HepG2 (cell line): ENCODE results near the gene FOXP3. TPM values are rescaled to one million over a fixed set of nuclear protein-coding genes. Genes with fewer than 3 reads are reported as not detected.

Experiments
- ATAC-seq: fragments of 200-7000 bp; cut with Tn5 transposase; 3 replicates; pipeline ENCODE4 v1.9.1; 2020; ENCODE audit warnings: mild to moderate bottlenecking, moderate library complexity
- BruUV-seq: library from RNA; stranded (reverse); fragments of 400-500 nt; replicated peaks from 2 replicates; lab custom pipeline; 2021; lab: Mats Ljungman, UMichigan
- CTCF ChIA-PET: fragments of 300-600 bp; formaldehyde crosslinking; extraction: SDS; loops from one replicate; lab custom pipeline; 2021; ENCODE audit warnings: low total read pairs, inconsistent platforms, low intra/inter-chr PET ratio; lab: Yijun Ruan, JAX
- POLR2A ChIA-PET: fragments of 350-600 bp; sonication (Branson Sonifier 250); formaldehyde crosslinking; loops from one replicate; lab custom pipeline; 2020; ENCODE audit warnings: antibody characterized with exemption, inconsistent platforms; lab: Yijun Ruan, JAX
- DNase-seq: peaks from one replicate; pipeline ENCODE4 v3.0.0-alpha.2; 2015; ENCODE audit warnings: low spot score
- FAIRE-seq: peaks from 3 replicates; lab custom pipeline; 2011; peaks lifted over from hg19 to GRCh38; lab: Jason Lieb, UNC
- H2AFZ ChIP-seq: one replicate; pipeline ENCODE4 v1.6.1; 2011; ENCODE audit warnings: low read length, inconsistent platforms
- H3K27ac ChIP-seq: fragments of 300-600 bp; 3 replicates; pipeline ENCODE4 v1.8.0; 2011; ENCODE audit warnings: mixed run types, mild to moderate bottlenecking, mixed read lengths, low read length, inconsistent platforms; ENCODE audit not compliant: insufficient read depth; ENCODE audit errors: extremely low read length
- H3K27me3 ChIP-seq, 2 experiments: fragments of 200-600 bp in 1 of 2; 2 replicates in 1 of 2; 3 replicates in 1 of 2; pipeline versions ENCODE4 v1.6.0 to v1.8.0; 2011; ENCODE audit warnings: low read length in 2 of 2, mild to moderate bottlenecking in 2 of 2, moderate library complexity in 2 of 2, inconsistent platforms in 1 of 2; ENCODE audit not compliant: insufficient read depth in 2 of 2, control insufficient read depth in 1 of 2
- H3K36me3 ChIP-seq, 2 experiments: fragments of 200-600 bp in 1 of 2; replicated peaks in 1 of 2; 2 replicates in 1 of 2; 3 replicates in 1 of 2; pipeline versions ENCODE4 v1.5.1 to v1.8.0; 2011; ENCODE audit warnings: low read length in 2 of 2, inconsistent platforms in 1 of 2; ENCODE audit not compliant: insufficient read depth in 2 of 2, control insufficient read depth in 1 of 2
- H3K4me1 ChIP-seq: 2 replicates; pipeline ENCODE4 v1.5.1; 2012; ENCODE audit warnings: low read length, inconsistent platforms; ENCODE audit not compliant: insufficient read depth
- H3K4me2 ChIP-seq: 2 replicates; pipeline ENCODE4 v1.6.0; 2011; ENCODE audit warnings: low read depth, low read length, inconsistent platforms
- H3K4me3 ChIP-seq, 3 experiments: fragments of 200-600 bp in 1 of 3; sonication (generic), shearing (Covaris generic) in 1 of 3; replicated peaks in 1 of 3; 2 replicates each; pipeline ENCODE4 v1.5.1; 2011 to 2016; ENCODE audit warnings: low read length in 3 of 3, inconsistent platforms in 2 of 3, low read depth in 2 of 3, mild to moderate bottlenecking in 2 of 3, control low read depth in 1 of 3, mixed read lengths in 1 of 3; ENCODE audit not compliant: insufficient read depth in 1 of 3
- H3K79me2 ChIP-seq: one replicate; pipeline ENCODE4 v1.6.1; 2011; ENCODE audit warnings: low read length, inconsistent platforms; ENCODE audit not compliant: insufficient read depth
- H3K9ac ChIP-seq: 2 replicates; pipeline ENCODE4 v1.6.0; 2011; ENCODE audit warnings: mild to moderate bottlenecking, low read depth, low read length, inconsistent platforms; ENCODE audit not compliant: insufficient read depth
- H3K9me3 ChIP-seq: 2 replicates; pipeline ENCODE4 v1.5.1; 2012; ENCODE audit warnings: mild to moderate bottlenecking, low read length
- H4K20me1 ChIP-seq: 2 replicates; pipeline ENCODE4 v1.6.0; 2011; ENCODE audit warnings: inconsistent platforms, mild to moderate bottlenecking, low read length, moderate library complexity; ENCODE audit not compliant: insufficient read depth
- CENPX ChIP-seq: sonication (generic); formaldehyde crosslinking; IDR thresholded peaks from 2 replicates; pipeline ENCODE4 v1.9.0; 2021; ENCODE audit warnings: mild to moderate bottlenecking, missing genetic modification reagents, moderate library complexity
- DNMT1 ChIP-seq: sonication (generic); formaldehyde crosslinking; IDR thresholded peaks from 2 replicates; pipeline ENCODE4 v1.5.1; 2020; ENCODE audit warnings: mild to moderate bottlenecking, missing genetic modification reagents
- NONO ChIP-seq, 2 experiments: fragments of 450-650 bp in 1 of 2; sonication (generic) in 1 of 2; formaldehyde crosslinking in 1 of 2; IDR thresholded peaks in 1 of 2; conservative IDR thresholded peaks in 1 of 2; 2 replicates each; pipeline versions ENCODE4 v1.6.1 to v1.8.0; 2017 to 2022; ENCODE audit warnings: mild to moderate bottlenecking in 1 of 2, missing genetic modification reagents in 1 of 2, moderate library complexity in 1 of 2
- PAF1 ChIP-seq: IDR thresholded peaks from 2 replicates; pipeline ENCODE4 v1.6.1; 2016; ENCODE audit warnings: missing genetic modification reagents, missing compliant biosample characterization
- REL ChIP-seq: sonication (generic); formaldehyde crosslinking; conservative IDR thresholded peaks from 2 replicates; pipeline ENCODE4 v1.8.0; 2022; ENCODE audit warnings: mild to moderate bottlenecking, missing genetic modification reagents, moderate library complexity
- SIN3B ChIP-seq: fragments of 150-350 bp; IDR thresholded peaks from 2 replicates; pipeline ENCODE4 v1.6.1; 2014; ENCODE audit warnings: low read length
- SRF ChIP-seq: IDR thresholded peaks from 2 replicates; pipeline ENCODE4 v1.6.1; 2011; ENCODE audit warnings: mild to moderate bottlenecking, low read depth, low read length, moderate library complexity
- TAF1 ChIP-seq: sonication (generic); formaldehyde crosslinking; IDR thresholded peaks from 2 replicates; pipeline ENCODE4 v1.4.0; 2020; ENCODE audit warnings: missing genetic modification reagents
- YEATS4 ChIP-seq: sonication (generic); formaldehyde crosslinking; IDR thresholded peaks from 2 replicates; pipeline ENCODE4 v1.4.0; 2020; ENCODE audit warnings: missing genetic modification reagents, borderline replicate concordance
- ZFP36 ChIP-seq: fragments of 150-350 bp; IDR thresholded peaks from 2 replicates; pipeline ENCODE4 v1.6.1; 2018; ENCODE audit warnings: borderline replicate concordance, low read length, low read depth; ENCODE audit not compliant: partially characterized antibody
- ZMYM3 ChIP-seq: sonication (generic); formaldehyde crosslinking; IDR thresholded peaks from 2 replicates; pipeline ENCODE4 v1.5.1; 2020; ENCODE audit warnings: mild to moderate bottlenecking, missing genetic modification reagents
- ZNF260 ChIP-seq: sonication (generic); formaldehyde crosslinking; IDR thresholded peaks from 2 replicates; pipeline ENCODE4 v1.4.0; 2020; ENCODE audit warnings: missing genetic modification reagents, low read depth, mild to moderate bottlenecking, borderline replicate concordance
- ZNF430 ChIP-seq: sonication (generic); formaldehyde crosslinking; IDR thresholded peaks from 2 replicates; pipeline ENCODE4 v1.9.0; 2021; ENCODE audit warnings: mild to moderate bottlenecking, missing genetic modification reagents
- WGBS: methylation state at CpG from one replicate; pipeline ENCODE4 v1.1.6; 2017; ENCODE audit warnings: low lambda C conversion rate; 5-methylcytosine and 5-hydroxymethylcytosine counted together
- in situ Hi-C: cut with HindIII; loops from 2 replicates; pipeline ENCODE4 v1.10.0; 2017; ENCODE audit warnings: low pct_unique_long_range_greater_than_20kb; ENCODE audit not compliant: extremely low pct_ligation_motif_present
- intact Hi-C: fragments of 100-400 bp; cut with micrococcal nuclease; formaldehyde crosslinking; loops from one replicate; pipeline ENCODE4 v1.10.0; 2022; ENCODE audit not compliant: unreplicated experiment
- polyA plus RNA-seq, 8 experiments: library from polyadenylated mRNA; depleted of rRNA in 3 of 8; stranded (reverse) in 7 of 8; unstranded in 1 of 8; fragments of >200 nt; fragmentation: Illumina TruSeq in 4 of 8; extraction: Trizol in 4 of 8; gene quantifications; 2 replicates each; pipeline versions ENCODE4 v1.2.1 to v1.2.3, GENCODE V29; 2011 to 2016; ENCODE audit warnings: low read depth in 4 of 8, missing spikeins in 1 of 8, mixed read lengths in 1 of 8; ENCODE audit not compliant: insufficient read depth in 1 of 8
- total RNA-seq, 5 experiments: library from RNA; depleted of rRNA; stranded (reverse); fragments of >200 nt; fragmentation: Illumina TruSeq; extraction: Trizol; gene quantifications; 2 replicates each; pipeline ENCODE4 v1.2.3, GENCODE V29; 2016; ENCODE audit warnings: low read depth in 1 of 5
- TF ChIP-seq, protein P1 (sequence below): IDR thresholded peaks from 2 replicates; pipeline ENCODE4 v1.6.1; 2018; ENCODE audit warnings: missing genetic modification reagents, mild to moderate bottlenecking, missing compliant biosample characterization
- TF ChIP-seq, protein P2 (sequence below): sonication (generic); formaldehyde crosslinking; IDR thresholded peaks from 2 replicates; pipeline ENCODE4 v1.4.0; 2020; ENCODE audit warnings: missing genetic modification reagents
- TF ChIP-seq, protein P3 (sequence below): IDR thresholded peaks from 2 replicates; pipeline ENCODE4 v1.6.1; 2016; ENCODE audit warnings: missing genetic modification reagents, missing compliant biosample characterization
- TF ChIP-seq, protein P4 (sequence below): sonication (generic); formaldehyde crosslinking; IDR thresholded peaks from 2 replicates; pipeline ENCODE4 v1.5.1; 2020; ENCODE audit warnings: missing genetic modification reagents, mild to moderate bottlenecking, borderline replicate concordance
- TF ChIP-seq, protein P5 (sequence below): sonication (generic); formaldehyde crosslinking; IDR thresholded peaks from 2 replicates; pipeline ENCODE4 v1.5.0; 2020; ENCODE audit warnings: mild to moderate bottlenecking, missing genetic modification reagents

FOXP3 gene
- total and polyA plus RNA-seq, 2 of the 13 experiments (the other 11 are each of a cell fraction or from before 2014, with no cell fraction given) = 0.04 TPM; not detected in 1

DNA sequence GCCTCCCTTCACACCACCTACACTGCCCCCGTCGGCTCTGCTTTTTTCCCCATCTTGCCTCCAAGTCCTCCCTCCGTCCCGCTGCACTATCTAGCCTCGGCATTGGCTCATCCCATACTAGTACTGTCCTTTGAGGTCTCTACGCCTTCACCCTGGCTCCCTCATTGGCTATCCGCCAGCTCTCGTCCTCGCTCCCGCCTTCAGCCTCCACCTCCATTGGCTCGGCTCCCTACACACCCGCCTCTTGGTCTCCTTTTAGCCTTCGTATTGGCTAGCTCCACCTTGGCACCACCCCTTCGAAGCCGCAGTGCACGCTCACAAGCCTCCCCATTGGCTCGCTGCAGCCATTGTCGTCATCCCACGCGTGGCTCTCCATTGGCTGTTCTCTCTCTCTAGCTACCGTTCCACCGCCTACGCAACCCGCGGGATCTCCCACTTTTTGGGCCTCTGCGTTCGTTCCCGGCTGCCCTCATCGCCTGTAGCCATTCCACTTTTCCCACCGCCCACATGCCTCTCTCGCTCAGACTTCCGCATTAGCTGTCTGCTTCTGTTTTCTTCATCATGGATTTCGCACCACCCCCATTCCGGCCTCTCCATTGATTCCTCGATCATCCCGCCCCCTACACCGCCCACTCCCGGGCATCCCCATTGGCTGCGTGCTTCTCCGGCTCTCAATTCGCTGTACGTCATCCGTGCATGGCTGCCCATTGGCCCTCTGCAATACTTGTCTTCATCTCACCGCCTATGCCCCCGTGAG lies 4.7 kb upstream of the FOXP3 start:
- ChIA-PET POLR2A (interaction anchor here (0.8 to 2.2 kb wide), 10 partner anchors 11 to 609 kb away, joined by 3 to 21 read pairs (median 5); partner anchors contain the start of gene CCDC22), CTCF (no interaction called here)
- under 1% methylated on average over 45 of the region's 45 CpGs for WGBS
- H3K27ac ChIP-seq = peak overlapping the region; percentile 91
- no peaks in the 10 kb centered on the region for H3K36me3 ChIP-seq
- H3K79me2 ChIP-seq = peaks cover 12% of the 10 kb centered on the region
- H4K20me1 ChIP-seq = no peaks in the 10 kb centered on the region
- in situ Hi-C loops = no loop called here
- DNase-seq (peak; percentile 94), ATAC-seq (peak; percentile 94), FAIRE-seq (peak; percentile 92)
- H3K4me3 ChIP-seq = peak overlapping the region; percentile 57 to 82 (median 71); a peak in 5 of 6 replicates
- intact Hi-C loops = loop anchor here (5.0 kb wide), 1 partner anchor 77 kb away; no protein-coding TSS in a partner anchor
- no TSS peak for BruUV-seq
- H3K9me3 ChIP-seq = no peaks in the 10 kb centered on the region
- peaks cover 43% of the 10 kb centered on the region for H3K4me1 ChIP-seq
- H3K9ac ChIP-seq = peak overlapping the region; percentile 85
- peak overlapping the region; percentile 42 for H2AFZ ChIP-seq
- H3K27me3 ChIP-seq = no peaks in the 10 kb centered on the region; a peak in 1 of 5 replicates
- peak overlapping the region; percentile 89 for H3K4me2 ChIP-seq
- TF ChIP-seq, protein P1, sequence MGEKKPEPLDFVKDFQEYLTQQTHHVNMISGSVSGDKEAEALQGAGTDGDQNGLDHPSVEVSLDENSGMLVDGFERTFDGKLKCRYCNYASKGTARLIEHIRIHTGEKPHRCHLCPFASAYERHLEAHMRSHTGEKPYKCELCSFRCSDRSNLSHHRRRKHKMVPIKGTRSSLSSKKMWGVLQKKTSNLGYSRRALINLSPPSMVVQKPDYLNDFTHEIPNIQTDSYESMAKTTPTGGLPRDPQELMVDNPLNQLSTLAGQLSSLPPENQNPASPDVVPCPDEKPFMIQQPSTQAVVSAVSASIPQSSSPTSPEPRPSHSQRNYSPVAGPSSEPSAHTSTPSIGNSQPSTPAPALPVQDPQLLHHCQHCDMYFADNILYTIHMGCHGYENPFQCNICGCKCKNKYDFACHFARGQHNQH (CRISPR knock-in tag) = no peak
- TF ChIP-seq CENPX (CRISPR knock-in tag) = no peak
- TF ChIP-seq YEATS4 (CRISPR knock-in tag) = 0 out of 2 replicates have a peak, but pooled peaks have one; percentile 37
- no peak for TF ChIP-seq ZNF260 (CRISPR knock-in tag)
- TF ChIP-seq, protein P2, sequence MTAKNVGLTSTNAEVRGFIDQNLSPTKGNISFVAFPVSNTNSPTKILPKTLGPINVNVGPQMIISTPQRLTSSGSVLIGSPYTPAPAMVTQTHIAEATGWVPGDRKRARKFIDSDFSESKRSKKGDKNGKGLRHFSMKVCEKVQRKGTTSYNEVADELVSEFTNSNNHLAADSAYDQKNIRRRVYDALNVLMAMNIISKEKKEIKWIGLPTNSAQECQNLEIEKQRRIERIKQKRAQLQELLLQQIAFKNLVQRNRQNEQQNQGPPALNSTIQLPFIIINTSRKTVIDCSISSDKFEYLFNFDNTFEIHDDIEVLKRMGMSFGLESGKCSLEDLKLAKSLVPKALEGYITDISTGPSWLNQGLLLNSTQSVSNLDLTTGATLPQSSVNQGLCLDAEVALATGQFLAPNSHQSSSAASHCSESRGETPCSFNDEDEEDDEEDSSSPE (CRISPR knock-in tag) = peak; percentile 57
- TF ChIP-seq TAF1 (CRISPR knock-in tag) = peak; percentile 44; the same call in 1 of the 2 replicates
- no peak for TF ChIP-seq PAF1 (CRISPR knock-in tag)
- no peak for TF ChIP-seq SRF
- no peak for TF ChIP-seq NONO (IDR thresholded peaks at IDR 0.05)
- 0 out of 2 replicates have a peak, but pooled peaks have one; percentile 4 for TF ChIP-seq NONO (CRISPR knock-in tag; conservative IDR thresholded peaks at IDR 0.05)
- TF ChIP-seq, protein P3, sequence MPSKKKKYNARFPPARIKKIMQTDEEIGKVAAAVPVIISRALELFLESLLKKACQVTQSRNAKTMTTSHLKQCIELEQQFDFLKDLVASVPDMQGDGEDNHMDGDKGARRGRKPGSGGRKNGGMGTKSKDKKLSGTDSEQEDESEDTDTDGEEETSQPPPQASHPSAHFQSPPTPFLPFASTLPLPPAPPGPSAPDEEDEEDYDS (CRISPR knock-in tag) = peak; percentile 88
- no peak for TF ChIP-seq ZNF430
- TF ChIP-seq ZFP36 = no peak
- TF ChIP-seq, protein P4, sequence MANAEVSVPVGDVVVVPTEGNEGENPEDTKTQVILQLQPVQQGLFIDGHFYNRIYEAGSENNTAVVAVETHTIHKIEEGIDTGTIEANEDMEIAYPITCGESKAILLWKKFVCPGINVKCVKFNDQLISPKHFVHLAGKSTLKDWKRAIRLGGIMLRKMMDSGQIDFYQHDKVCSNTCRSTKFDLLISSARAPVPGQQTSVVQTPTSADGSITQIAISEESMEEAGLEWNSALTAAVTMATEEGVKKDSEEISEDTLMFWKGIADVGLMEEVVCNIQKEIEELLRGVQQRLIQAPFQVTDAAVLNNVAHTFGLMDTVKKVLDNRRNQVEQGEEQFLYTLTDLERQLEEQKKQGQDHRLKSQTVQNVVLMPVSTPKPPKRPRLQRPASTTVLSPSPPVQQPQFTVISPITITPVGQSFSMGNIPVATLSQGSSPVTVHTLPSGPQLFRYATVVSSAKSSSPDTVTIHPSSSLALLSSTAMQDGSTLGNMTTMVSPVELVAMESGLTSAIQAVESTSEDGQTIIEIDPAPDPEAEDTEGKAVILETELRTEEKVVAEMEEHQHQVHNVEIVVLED = peak; percentile 60; the same call in 1 of the 2 replicates
- TF ChIP-seq SIN3B = no peak
- TF ChIP-seq REL (CRISPR knock-in tag) = no peak
- TF ChIP-seq ZMYM3 (CRISPR knock-in tag) = no peak
- no peak for TF ChIP-seq DNMT1 (CRISPR knock-in tag)
- TF ChIP-seq, protein P5, sequence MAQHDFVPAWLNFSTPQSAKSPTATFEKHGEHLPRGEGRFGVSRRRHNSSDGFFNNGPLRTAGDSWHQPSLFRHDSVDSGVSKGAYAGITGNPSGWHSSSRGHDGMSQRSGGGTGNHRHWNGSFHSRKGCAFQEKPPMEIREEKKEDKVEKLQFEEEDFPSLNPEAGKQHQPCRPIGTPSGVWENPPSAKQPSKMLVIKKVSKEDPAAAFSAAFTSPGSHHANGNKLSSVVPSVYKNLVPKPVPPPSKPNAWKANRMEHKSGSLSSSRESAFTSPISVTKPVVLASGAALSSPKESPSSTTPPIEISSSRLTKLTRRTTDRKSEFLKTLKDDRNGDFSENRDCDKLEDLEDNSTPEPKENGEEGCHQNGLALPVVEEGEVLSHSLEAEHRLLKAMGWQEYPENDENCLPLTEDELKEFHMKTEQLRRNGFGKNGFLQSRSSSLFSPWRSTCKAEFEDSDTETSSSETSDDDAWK = no peak
